Measurements from ENCODE around the gene GMDS.

Gene GMDS

DNA sequence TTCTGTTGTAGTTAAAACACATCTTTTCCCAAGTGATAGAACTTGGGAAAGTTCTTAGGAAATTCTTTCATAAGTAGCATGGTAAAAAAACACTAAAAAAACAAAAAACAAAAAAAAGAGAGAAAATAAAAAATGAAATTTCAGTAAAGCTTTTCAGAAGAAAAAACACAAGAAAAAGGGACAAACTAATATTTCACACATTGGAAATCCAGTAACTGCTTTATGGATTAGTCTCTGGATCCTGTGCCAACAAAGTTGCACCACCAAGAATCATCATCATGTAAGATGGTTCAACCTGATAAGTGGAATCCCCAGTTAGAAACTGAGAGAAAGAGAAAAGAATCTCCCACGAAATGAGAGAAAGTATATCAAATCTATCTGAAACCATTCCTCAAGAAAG lies 144.2 kb downstream of the GMDS start:
- no peak for DNase-seq (ENCODE audit: low read depth in 3 of 3)

GRCh38 chr6:2099870-2100269 lies 145.5 kb downstream of the GMDS start:
- no peak for DNase-seq (ENCODE audit: low read depth in 3 of 3)

DNA sequence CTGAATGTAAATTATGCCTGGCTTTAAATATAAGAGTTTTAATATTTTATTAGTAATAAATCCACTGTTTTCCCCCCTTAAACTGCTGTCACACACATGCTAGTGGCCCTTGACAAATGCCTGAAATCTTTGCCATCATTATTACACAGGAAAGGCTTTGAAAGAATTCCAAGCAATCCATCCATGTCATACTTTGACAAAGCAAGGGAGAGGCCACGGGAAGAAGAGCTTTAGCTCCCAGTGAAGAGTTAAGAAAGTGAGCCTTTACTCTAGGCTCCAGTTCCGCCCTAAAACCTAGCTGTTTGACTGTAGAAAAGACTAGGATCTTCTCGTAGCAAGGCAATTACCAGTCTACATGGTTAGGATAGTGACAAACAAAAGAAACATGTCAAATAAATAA lies 147.9 kb downstream of the GMDS start:
- DNase-seq (ENCODE audit: low read depth in 3 of 3), result no peak

- no peak for DNase-seq (ENCODE audit: low read depth in 3 of 3)
These were observed 150.8 kb downstream of the GMDS start for GRCh38 chr6:2094642-2095041.

DNA sequence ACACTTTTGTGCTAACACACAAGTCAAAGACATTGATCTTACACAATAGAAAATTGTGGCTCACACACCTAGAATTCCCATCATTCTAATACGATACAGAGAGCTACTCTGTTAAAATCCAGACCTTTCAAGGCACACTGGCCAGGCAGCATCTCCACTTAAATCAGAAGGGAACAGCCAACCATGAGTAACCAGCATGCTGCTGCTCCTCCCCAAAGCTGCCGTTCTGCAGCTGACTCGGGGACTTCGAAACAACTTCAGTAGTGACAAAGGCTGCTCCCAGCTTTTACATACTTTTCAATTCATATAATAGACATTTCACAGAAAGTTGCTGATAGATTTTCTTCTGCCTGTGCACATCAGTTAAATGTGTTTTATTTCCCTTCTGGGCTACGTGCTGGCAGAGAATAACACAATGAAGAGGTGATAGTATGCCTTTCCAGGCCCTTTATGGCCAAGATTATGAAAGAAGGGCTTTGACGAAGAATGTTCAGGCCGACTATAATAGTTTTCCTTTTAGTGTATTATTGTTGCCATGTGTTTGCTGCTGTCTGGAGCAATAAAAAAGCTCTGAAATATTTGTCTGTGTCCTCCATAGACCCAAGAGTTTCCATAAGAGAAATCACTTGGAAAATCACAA lies 159.0 kb downstream of the GMDS start:
- DNase-seq (ENCODE audit: low read depth in 3 of 3), result no peak

- no peak for DNase-seq (ENCODE audit: low read depth in 3 of 3)
These were observed 159.7 kb downstream of the GMDS start for GRCh38 chr6:2085657-2086056.

DNA sequence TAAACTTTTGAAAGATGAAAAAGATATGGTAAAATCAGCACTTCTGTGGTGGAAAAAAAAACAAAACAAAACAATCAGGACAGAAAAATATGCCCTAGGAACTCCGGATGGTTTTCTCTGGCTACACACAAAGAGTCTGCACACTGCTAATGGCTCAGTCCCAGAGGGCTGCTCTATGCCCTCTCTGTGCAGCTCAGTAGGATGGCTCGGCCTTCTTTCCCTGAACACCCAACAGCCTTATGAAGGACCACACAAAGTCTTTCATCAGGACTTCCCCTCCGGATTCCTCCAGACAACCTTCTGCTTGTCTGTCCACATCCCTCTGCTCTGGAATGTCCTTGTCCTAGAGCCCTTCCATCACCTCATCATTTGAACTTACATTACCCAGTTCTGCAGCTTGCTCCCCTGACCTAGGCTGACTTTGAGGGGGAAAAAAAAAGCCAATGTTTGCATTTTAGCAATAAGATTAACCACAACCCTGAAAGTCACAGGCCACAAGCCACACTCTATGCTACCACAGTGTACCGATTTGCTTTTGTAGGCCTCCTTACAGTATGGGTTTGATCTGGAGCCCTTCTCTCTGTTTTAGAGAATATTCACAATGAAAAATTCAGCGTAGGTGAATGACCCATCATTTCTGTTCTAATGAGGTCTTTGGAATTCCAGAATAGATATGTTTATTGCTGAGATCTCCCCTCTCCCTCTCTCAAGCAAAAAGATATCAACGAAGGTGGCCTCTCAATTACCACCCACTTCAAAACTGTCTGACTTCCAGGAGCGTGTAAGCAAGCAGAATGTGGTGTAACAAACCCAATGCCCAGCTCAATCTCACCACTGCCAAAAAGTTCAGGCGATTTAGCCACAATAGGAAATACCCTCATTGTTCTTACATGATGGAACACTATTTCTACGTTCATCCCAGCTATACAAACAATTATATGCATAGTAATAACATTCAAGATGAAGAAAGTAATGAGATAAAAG lies 164.0 kb downstream of the GMDS start:
- peak in 1 of 3 experiments; percentile 6 for DNase-seq (ENCODE audit: low read depth in 3 of 3)

DNA sequence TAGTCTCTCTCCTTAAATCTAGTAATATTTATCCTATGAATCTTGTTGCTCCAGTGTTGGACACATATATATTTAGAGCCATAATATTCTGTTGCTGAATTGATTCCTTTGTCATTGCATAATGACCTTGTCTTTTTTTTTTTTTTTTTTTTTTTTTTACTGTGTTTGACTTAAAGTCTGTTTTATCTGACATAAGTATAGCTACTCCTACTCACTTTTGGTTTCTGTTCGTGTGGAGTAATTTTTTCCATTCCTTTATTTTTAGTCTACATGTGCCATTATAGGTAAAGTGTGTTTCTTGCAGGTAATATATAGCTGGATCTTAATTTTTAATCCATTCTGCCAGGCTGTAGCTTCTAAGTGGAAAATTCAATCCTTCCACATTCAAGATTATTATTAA lies 166.5 kb downstream of the GMDS start:
- no peak for DNase-seq (ENCODE audit: low read depth in 3 of 3)

DNA sequence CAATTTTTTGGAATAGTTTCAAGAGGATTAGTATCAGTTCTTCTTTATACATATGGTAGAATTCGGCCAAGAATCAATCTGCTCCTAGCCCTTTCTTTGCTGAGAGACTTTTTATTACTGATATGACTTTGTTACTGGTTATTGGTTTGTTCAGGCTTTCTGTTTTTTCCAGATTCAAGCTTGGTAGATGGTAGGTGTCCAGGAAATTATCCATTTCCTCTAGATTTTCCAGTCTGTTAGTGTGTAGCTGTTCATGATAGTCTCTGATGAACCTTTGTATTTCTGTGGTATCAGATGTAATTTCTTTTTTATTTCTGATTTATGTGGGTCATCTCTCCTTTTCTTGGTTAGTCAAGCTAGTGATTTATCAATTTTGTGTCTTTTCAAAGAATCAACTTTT lies 167.6 kb downstream of the GMDS start:
- DNase-seq (ENCODE audit: low read depth in 3 of 3), result no peak

GRCh38 chr6:2073476-2073875 lies 171.9 kb downstream of the GMDS start:
- DNase-seq (ENCODE audit: low read depth in 3 of 3), result no peak

GRCh38 chr6:2072453-2072852 lies 173.0 kb downstream of the GMDS start:
- DNase-seq (ENCODE audit: low read depth in 3 of 3), result no peak

DNA sequence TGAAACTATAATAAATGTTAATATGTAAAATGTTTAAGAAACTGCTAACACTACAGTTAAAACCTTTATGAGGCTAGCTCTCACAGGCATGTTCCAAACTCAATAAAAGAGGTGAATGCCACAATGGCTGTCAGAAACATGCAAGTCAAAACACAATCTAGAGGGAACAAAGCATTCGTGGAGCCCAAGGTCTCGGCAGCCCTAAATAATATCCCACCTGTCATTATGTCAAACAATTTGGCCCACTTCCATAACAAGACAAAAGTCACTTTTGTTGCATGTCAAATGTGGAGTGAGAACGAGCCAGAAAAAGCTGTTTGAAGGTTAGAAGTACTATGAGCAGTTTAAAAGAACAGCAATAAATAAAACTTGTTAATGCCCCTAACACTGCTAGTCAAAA lies 181.9 kb downstream of the GMDS start:
- no peak for DNase-seq (ENCODE audit: low read depth in 3 of 3)

- no peak for DNase-seq (ENCODE audit: low read depth in 3 of 3)
These were observed 183.5 kb downstream of the GMDS start for GRCh38 chr6:2061880-2062279.

- DNase-seq (ENCODE audit: low read depth in 3 of 3), result no peak
These were observed 189.5 kb downstream of the GMDS start for GRCh38 chr6:2055911-2056310.

GRCh38 chr6:2055143-2055542 lies 190.3 kb downstream of the GMDS start:
- DNase-seq (ENCODE audit: low read depth in 3 of 3), result no peak

- no peak for DNase-seq (ENCODE audit: low read depth in 3 of 3)
These were observed 190.8 kb downstream of the GMDS start for GRCh38 chr6:2054516-2055067.

DNA sequence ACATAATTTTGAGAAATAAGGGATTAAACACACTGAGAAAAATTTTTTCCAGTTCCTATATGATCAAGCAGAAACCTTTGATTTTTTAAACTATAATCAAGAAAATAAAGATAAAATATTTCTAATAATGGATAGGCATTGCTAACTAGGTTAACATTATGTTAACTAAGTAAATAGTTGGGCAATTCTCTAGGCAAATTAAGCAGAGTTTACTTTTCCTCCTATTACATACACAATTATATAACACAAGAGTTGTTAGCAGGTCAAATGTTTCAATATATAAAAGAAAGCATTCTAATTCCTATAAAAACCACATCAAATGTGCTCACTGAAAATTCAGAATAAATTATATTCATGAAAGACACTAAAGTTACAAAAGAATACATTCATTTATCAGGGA lies 191.7 kb downstream of the GMDS start:
- no peak for DNase-seq (ENCODE audit: low read depth in 3 of 3)

GRCh38 chr6:2047855-2048254 lies 197.6 kb downstream of the GMDS start:
- no peak for DNase-seq (ENCODE audit: low read depth in 3 of 3)

DNA sequence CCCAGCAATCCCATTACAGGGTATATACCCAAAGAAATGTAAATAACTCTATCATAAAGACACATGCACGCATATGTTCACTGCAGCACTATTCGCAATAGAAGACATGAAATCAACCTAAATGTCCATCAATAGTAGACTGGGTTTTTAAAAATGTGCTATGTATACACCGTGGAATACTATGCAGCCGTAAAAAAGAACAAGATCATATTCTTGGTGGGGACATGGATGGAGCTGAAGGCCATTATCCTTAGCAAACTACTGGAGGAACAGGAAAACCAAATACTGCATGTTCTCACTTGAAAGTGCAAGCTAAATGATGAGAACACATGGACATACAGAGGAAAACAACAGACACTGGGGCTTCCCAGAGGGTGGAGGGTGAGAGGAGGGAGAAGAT lies 201.2 kb downstream of the GMDS start:
- DNase-seq (ENCODE audit: low read depth in 3 of 3), result no peak

DNA sequence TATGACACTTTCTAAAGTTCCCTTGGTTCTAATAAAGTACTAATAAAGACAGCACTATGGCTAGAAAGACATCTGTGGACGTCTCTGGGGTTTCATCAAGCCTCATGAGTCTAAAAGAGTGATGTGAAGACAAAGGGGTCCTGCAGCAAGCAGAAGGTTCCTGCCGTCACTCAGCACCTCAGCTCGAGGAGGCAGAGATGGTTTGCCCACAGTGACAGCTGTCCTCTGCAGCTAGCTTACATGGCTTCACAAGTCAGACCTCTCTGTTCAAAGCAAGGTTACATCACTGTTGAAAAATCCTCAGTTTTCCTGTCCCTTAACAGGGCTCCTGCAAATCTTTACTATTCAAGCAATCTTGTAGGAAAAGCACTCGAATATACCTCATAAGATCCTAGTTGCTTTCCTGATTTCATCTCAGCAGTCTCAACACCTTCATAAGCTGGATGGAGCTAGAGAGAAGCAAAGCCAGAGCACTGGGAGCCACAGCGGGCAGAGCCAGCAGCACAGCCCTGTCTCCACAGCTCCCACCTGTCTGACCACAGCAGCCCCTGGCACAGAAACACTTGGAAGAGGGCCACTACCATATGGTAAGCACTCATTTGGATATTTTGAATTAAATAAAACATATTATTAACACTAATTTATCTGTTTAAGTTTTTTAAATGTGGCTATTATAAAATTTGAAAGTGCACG lies 202.3 kb downstream of the GMDS start:
- no peak for DNase-seq (ENCODE audit: low read depth in 3 of 3)

DNA sequence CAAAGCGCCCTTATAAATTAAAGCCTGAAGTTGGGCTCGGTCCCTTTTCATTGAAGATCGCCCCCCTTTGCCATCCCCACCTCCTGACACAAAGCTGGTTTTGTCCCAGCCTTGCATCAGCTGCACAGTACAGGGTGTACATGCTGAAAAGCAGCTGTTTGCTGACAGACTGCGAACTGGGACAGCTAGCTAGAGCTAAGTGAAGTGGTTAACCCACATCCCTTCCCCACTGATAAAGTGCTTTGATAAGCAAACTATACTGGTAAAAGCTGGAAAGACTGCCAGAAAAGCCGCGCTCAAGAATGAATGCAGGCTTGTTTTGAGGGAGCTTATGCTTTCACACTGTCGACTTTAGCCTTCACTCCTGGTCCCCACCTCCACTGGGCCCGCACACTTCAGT lies 207.3 kb downstream of the GMDS start:
- DNase-seq (ENCODE audit: low read depth in 3 of 3), result peak in 2 of 3 experiments; percentile 1

DNA sequence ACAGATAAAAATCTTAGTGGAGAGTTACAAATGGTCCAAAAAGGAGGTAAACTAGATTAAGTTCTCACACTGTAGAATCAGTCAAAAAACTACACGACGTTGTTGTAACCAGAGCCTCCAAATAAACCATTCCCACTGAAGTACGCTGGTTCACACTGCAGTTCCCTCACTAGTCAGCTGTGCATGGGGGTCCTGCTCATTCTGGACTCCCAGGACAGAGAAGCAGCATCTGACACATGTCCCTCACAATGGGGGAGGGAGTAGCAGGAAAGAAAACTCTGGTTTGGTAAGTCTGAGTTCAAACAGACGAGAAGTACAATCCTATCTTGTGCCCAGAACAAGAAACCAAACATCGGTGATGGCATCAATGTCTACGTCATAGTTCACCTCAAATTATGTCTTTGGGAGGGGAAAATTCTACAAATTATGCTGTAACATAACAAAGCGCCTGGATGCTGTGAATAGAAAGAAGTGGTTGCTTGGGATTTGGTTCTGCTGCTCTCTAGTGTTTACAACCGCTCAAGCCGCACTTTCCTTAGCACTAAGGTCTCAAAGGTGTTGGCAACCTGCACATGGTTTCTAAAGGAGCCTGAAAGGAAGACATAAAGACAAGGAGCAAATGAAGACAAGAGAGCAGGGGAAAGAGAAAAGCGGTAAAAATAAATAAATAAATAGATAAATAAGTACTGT lies 208.0 kb downstream of the GMDS start:
- no peak for DNase-seq (ENCODE audit: low read depth in 3 of 3)
